ENCODE results near the gene CCDC169. TPM values are rescaled to one million over a fixed set of nuclear protein-coding genes. Genes with fewer than 3 reads are reported as not detected.

Gene CCDC169
- total RNA-seq, 2 donors from 2014 or later = not detected

GRCh38 chr13:36251017-36251416, 46.6 kb downstream of the CCDC169 start:
- DNase-seq (no peak), ATAC-seq (no peak)
- Mint-ChIP-seq H3K4me1 (no peaks in the 10 kb centered on the region), H3K36me3 (ENCODE audit: low read depth) (no peaks in the 10 kb centered on the region), H3K27me3 (peaks cover 12% of the 10 kb centered on the region), H3K27ac (no peak overlapping the region), H3K4me3 (no peak overlapping the region)
- no peaks in the 10 kb centered on the region for H3K9me3 ChIP-seq (ENCODE audit: control insufficient read depth, low read length, poor library complexity, severe bottlenecking)

GRCh38 chr13:36248700-36249099, 48.9 kb downstream of the CCDC169 start:
- Mint-ChIP-seq H3K36me3 (ENCODE audit: low read depth) (no peaks in the 10 kb centered on the region), H3K4me3 (no peak overlapping the region), H3K4me1 (no peaks in the 10 kb centered on the region), H3K27ac (no peak overlapping the region), H3K27me3 (peaks cover 8% of the 10 kb centered on the region)
- DNase-seq = no peak
- ATAC-seq = no peak
- H3K9me3 ChIP-seq (ENCODE audit: control insufficient read depth, low read length, poor library complexity, severe bottlenecking) = no peaks in the 10 kb centered on the region

GRCh38 chr13:36244990-36245389, 52.6 kb downstream of the CCDC169 start:
- no peak overlapping the region for H3K4me3 Mint-ChIP-seq
- H3K36me3 Mint-ChIP-seq (ENCODE audit: low read depth) = no peaks in the 10 kb centered on the region
- peaks cover 8% of the 10 kb centered on the region for H3K27me3 Mint-ChIP-seq
- H3K27ac Mint-ChIP-seq = no peak overlapping the region
- H3K4me1 Mint-ChIP-seq = no peaks in the 10 kb centered on the region
- ATAC-seq = no peak
- DNase-seq = no peak
- no peaks in the 10 kb centered on the region for H3K9me3 ChIP-seq (ENCODE audit: control insufficient read depth, low read length, poor library complexity, severe bottlenecking)

GRCh38 chr13:36244073-36244472, 53.5 kb downstream of the CCDC169 start:
- Mint-ChIP-seq H3K27ac (no peak overlapping the region), H3K4me1 (no peaks in the 10 kb centered on the region), H3K36me3 (ENCODE audit: low read depth) (no peaks in the 10 kb centered on the region), H3K4me3 (no peak overlapping the region), H3K27me3 (peaks cover under 1% of the 10 kb centered on the region)
- no peak for ATAC-seq
- no peaks in the 10 kb centered on the region for H3K9me3 ChIP-seq (ENCODE audit: control insufficient read depth, low read length, poor library complexity, severe bottlenecking)
- no peak for DNase-seq

DNA sequence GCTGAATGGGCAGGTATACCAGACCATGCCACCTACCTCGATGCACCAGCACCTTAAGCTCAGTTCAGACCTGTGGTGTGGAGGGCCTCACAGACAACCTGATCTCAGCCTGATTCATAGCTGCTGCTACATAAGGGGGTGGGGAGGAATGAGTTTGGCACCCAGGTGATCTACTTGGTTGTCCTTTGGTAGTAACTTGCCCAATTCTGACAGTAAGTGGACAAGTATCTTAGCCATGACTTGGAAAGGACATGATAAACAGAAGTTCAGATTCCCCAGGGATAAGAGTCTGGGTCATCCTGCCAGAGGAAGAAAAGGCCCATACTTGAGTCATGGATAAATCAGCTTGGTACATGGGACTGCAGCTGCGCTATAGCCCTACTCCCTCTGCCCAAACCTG, 54.9 kb downstream of the CCDC169 start:
- Mint-ChIP-seq H3K36me3 (ENCODE audit: low read depth) (no peaks in the 10 kb centered on the region), H3K4me1 (no peaks in the 10 kb centered on the region), H3K27ac (no peak overlapping the region), H3K4me3 (no peak overlapping the region), H3K27me3 (no peaks in the 10 kb centered on the region)
- H3K9me3 ChIP-seq (ENCODE audit: control insufficient read depth, low read length, poor library complexity, severe bottlenecking) = no peaks in the 10 kb centered on the region
- ATAC-seq (no peak), DNase-seq (no peak)

GRCh38 chr13:36231236-36231635, 66.4 kb downstream of the CCDC169 start:
- H3K4me3 Mint-ChIP-seq = no peak overlapping the region
- H3K36me3 Mint-ChIP-seq (ENCODE audit: low read depth) = no peaks in the 10 kb centered on the region
- no peaks in the 10 kb centered on the region for H3K9me3 ChIP-seq (ENCODE audit: control insufficient read depth, low read length, poor library complexity, severe bottlenecking)
- no peaks in the 10 kb centered on the region for H3K4me1 Mint-ChIP-seq
- H3K27me3 Mint-ChIP-seq = peaks cover 11% of the 10 kb centered on the region
- H3K27ac Mint-ChIP-seq = no peak overlapping the region
- no peak for ATAC-seq
- DNase-seq = no peak

GRCh38 chr13:36224730-36225129, 72.9 kb downstream of the CCDC169 start:
- no peaks in the 10 kb centered on the region for H3K9me3 ChIP-seq (ENCODE audit: control insufficient read depth, low read length, poor library complexity, severe bottlenecking)
- DNase-seq (no peak), ATAC-seq (no peak)
- no peaks in the 10 kb centered on the region for H3K27me3 Mint-ChIP-seq
- no peaks in the 10 kb centered on the region for H3K36me3 Mint-ChIP-seq (ENCODE audit: low read depth)
- H3K4me1 Mint-ChIP-seq = no peaks in the 10 kb centered on the region
- no peak overlapping the region for H3K27ac Mint-ChIP-seq
- H3K4me3 Mint-ChIP-seq = no peak overlapping the region

GRCh38 chr13:36219883-36220282, 77.7 kb downstream of the CCDC169 start:
- H3K9me3 ChIP-seq (ENCODE audit: control insufficient read depth, low read length, poor library complexity, severe bottlenecking) = no peaks in the 10 kb centered on the region
- DNase-seq = no peak
- H3K27me3 Mint-ChIP-seq = no peaks in the 10 kb centered on the region
- H3K4me3 Mint-ChIP-seq = no peak overlapping the region
- no peaks in the 10 kb centered on the region for H3K4me1 Mint-ChIP-seq
- H3K36me3 Mint-ChIP-seq (ENCODE audit: low read depth) = no peaks in the 10 kb centered on the region
- no peak overlapping the region for H3K27ac Mint-ChIP-seq
- ATAC-seq = no peak

DNA sequence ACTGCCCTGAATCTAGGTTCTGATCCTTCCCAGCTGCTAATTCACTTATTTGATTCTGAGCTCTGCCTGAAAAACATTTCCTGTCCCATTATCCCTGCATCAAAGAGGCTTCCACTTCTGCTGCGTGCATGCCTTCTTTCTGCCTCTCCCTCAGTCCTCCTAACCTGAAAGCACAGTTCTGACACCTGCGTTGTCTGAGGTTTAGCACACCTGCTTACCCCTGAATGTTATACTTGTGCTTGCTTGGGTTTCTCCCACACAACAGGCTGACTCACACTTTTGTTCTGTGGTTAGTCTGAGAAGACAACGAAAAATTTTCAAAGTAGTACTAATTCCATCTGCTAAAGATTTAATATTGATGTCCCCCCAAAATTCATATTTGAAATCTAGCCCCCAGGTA, 80.2 kb downstream of the CCDC169 start:
- no peaks in the 10 kb centered on the region for H3K27me3 Mint-ChIP-seq
- H3K36me3 Mint-ChIP-seq (ENCODE audit: low read depth) = no peaks in the 10 kb centered on the region
- no peak overlapping the region for H3K4me3 Mint-ChIP-seq
- H3K9me3 ChIP-seq (ENCODE audit: control insufficient read depth, low read length, poor library complexity, severe bottlenecking) = no peaks in the 10 kb centered on the region
- no peaks in the 10 kb centered on the region for H3K4me1 Mint-ChIP-seq
- H3K27ac Mint-ChIP-seq = no peak overlapping the region
- ATAC-seq = no peak
- DNase-seq = no peak

DNA sequence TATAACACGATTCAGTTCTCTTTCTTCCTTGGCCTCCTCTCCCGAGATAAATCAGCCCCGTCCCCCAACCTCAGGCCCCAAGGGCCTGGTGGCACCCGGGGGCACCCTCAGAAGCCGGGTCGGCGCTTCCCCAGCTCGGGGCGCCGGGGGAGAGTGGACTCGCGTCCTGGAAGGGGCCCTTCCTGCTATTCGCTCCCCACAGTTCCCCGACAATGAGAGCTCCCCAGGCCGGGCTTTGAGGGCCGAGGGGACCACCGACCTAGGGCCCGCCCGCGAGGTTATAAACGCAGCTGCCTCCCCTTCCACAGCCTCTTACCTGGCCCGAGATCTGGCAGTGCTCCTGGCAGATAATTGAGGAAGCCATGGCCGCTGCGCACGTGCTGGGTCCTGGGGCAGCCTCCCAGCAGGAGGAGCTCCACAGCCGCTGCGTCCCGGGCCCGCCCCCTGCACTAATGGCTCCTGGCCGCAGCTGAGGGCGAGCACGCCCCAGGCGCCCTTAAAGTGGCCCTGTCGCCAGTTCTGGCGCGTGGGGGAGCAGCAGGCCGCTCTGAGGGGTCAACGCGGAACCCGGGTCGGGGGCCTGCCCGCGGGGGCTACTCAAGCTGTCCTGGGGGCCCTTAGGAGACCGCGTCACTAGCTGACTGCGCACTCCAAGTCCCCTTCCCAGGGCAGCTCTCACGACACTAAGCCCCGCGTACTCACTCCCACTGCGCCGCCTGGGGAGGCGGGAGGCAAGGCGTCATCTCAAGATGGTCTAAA, 83.3 kb downstream of the CCDC169 start, which contains the start of gene SOHLH2:
SOHLH2 (minus strand) TSS at position 394 of the 759 bp plus-strand sequence; CDS start at position 364, 30 bp downstream.
- Mint-ChIP-seq H3K4me1 (no peaks in the 10 kb centered on the region), H3K4me3 (no peak within 1 kb of the TSS), H3K27ac (no peak within 1 kb of the TSS), H3K27me3 (no peaks in the 10 kb centered on the region), H3K36me3 (ENCODE audit: low read depth) (no peaks in the 10 kb centered on the region)
- ATAC-seq = no peak
- no peak for DNase-seq
- H3K9me3 ChIP-seq (ENCODE audit: control insufficient read depth, low read length, poor library complexity, severe bottlenecking) = no peaks in the 10 kb centered on the region

DNA sequence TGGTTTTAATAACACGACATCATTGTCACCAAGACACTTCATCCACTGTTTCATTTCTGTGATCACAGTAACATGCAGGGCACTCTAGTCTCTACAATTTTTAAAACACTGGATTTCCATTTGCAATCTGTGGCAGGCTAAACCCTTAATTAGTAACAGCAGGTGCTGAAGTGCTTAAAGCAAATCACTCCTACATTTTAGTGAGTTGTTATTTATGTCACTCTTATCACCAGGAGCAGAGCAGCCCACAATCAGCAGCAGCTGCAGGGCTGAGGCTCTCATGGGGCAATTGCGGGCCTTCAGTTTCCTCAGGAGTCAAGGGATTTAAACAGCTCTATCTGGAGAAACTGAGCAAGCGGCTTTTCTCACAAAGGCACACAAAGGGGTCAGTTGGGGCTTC, 84.8 kb downstream of the CCDC169 start:
- H3K4me1 Mint-ChIP-seq = no peaks in the 10 kb centered on the region
- no peaks in the 10 kb centered on the region for H3K27me3 Mint-ChIP-seq
- peaks cover 2% of the 10 kb centered on the region for H3K36me3 Mint-ChIP-seq (ENCODE audit: low read depth)
- ATAC-seq = no peak
- H3K9me3 ChIP-seq (ENCODE audit: control insufficient read depth, low read length, poor library complexity, severe bottlenecking) = no peaks in the 10 kb centered on the region
- H3K4me3 Mint-ChIP-seq = no peak overlapping the region
- DNase-seq = no peak
- H3K27ac Mint-ChIP-seq = no peak overlapping the region

GRCh38 chr13:36211567-36211966, 86.0 kb downstream of the CCDC169 start:
- DNase-seq (no peak), ATAC-seq (no peak)
- Mint-ChIP-seq H3K27ac (no peak overlapping the region), H3K36me3 (ENCODE audit: low read depth) (peaks cover 2% of the 10 kb centered on the region), H3K4me1 (no peaks in the 10 kb centered on the region), H3K4me3 (no peak overlapping the region), H3K27me3 (no peaks in the 10 kb centered on the region)
- no peaks in the 10 kb centered on the region for H3K9me3 ChIP-seq (ENCODE audit: control insufficient read depth, low read length, poor library complexity, severe bottlenecking)

- H3K4me3 Mint-ChIP-seq = no peak overlapping the region
- H3K4me1 Mint-ChIP-seq = no peaks in the 10 kb centered on the region
- peaks cover 2% of the 10 kb centered on the region for H3K36me3 Mint-ChIP-seq (ENCODE audit: low read depth)
- H3K27ac Mint-ChIP-seq = no peak overlapping the region
- H3K27me3 Mint-ChIP-seq = no peaks in the 10 kb centered on the region
- ATAC-seq (no peak), DNase-seq (no peak)
- H3K9me3 ChIP-seq (ENCODE audit: control insufficient read depth, low read length, poor library complexity, severe bottlenecking) = no peaks in the 10 kb centered on the region
Observed at GRCh38 chr13:36210738-36211137, 86.9 kb downstream of the CCDC169 start.

DNA sequence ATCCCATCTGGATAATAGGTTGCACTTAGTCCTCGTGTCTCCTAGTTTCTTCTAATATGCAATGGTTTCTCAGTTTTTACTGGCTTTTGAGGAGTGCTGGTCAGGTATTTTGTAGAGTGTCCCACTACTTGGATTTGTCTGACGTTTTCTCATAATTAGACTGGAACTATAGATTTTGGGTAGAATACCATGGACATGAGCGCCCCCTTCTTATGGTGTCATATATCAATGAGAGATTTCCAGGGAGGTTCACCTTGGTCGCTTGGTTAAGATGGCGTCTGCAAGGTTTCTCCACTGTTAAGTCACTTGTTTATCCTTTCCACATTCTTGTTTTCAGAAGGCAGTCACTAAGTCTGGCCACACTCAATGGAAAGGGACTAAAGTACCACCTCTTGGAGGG, 89.9 kb downstream of the CCDC169 start:
- no peak overlapping the region for H3K4me3 Mint-ChIP-seq
- H3K36me3 Mint-ChIP-seq (ENCODE audit: low read depth) = peaks cover 2% of the 10 kb centered on the region
- DNase-seq (no peak), ATAC-seq (no peak)
- no peaks in the 10 kb centered on the region for H3K9me3 ChIP-seq (ENCODE audit: control insufficient read depth, low read length, poor library complexity, severe bottlenecking)
- H3K27ac Mint-ChIP-seq = no peak overlapping the region
- H3K27me3 Mint-ChIP-seq = no peaks in the 10 kb centered on the region
- H3K4me1 Mint-ChIP-seq = no peaks in the 10 kb centered on the region

Measured in T-helper 17 cell (primary cell).